HUES64 (cell line): ENCODE measurements around the gene LMNB1.
A peak's percentile ranks its signal among the peaks of the same experiment; 100 is the strongest.
"Not testable (repeated sequence)": the region's sequence is repeated elsewhere in the genome, so short reads cannot be mapped to it uniquely, and the experiment has no call there.

Source experiments
- H3K27ac ChIP-seq: 2 replicates; pipeline ENCODE4 v1.7.0; 2013; ENCODE audit warnings: low read depth, low read length, inconsistent platforms
- H3K27me3 ChIP-seq: 2 replicates; pipeline ENCODE4 v1.6.1; 2013; ENCODE audit warnings: mild to moderate bottlenecking, low read length; ENCODE audit not compliant: insufficient read depth
- H3K36me3 ChIP-seq: 2 replicates; pipeline ENCODE4 v1.6.1; 2013; ENCODE audit warnings: mild to moderate bottlenecking, low read length; ENCODE audit not compliant: insufficient read depth
- H3K4me1 ChIP-seq: 2 replicates; pipeline ENCODE4 v1.6.1; 2013; ENCODE audit warnings: mild to moderate bottlenecking, low read length, moderate library complexity; ENCODE audit not compliant: insufficient read depth
- H3K4me3 ChIP-seq: 2 replicates; pipeline ENCODE4 v1.5.1; 2013; ENCODE audit warnings: mild to moderate bottlenecking, low read length, moderate library complexity
- H3K9ac ChIP-seq: 2 replicates; pipeline ENCODE4 v1.6.1; 2013; ENCODE audit warnings: mild to moderate bottlenecking, low read depth, low read length
- H3K9me3 ChIP-seq: 2 replicates; pipeline ENCODE4 v1.6.1; 2013; ENCODE audit warnings: low read depth, low read length; ENCODE audit not compliant: insufficient read depth
- WGBS: fragments of 150-250, 120-280 bp; methylation state at CpG from one replicate; pipeline ENCODE4 v1.1.7; 2013; ENCODE audit warnings: missing lambda C conversion rate; 5-methylcytosine and 5-hydroxymethylcytosine counted together

The LMNB1 gene

GRCh38 chr5:126810596-126811380 lies 33.9 kb downstream of the LMNB1 start:
- Histone ChIP-seq H3K9ac (no peak overlapping the region), H3K4me3 (no peak overlapping the region), H3K27me3 (no peaks in the 10 kb centered on the region), H3K36me3 (peaks cover 98% of the 10 kb centered on the region), H3K4me1 (no peaks in the 10 kb centered on the region), H3K9me3 (no peaks in the 10 kb centered on the region), H3K27ac (no peak overlapping the region)
- 99% methylated on average over 4 of the region's 4 CpGs for WGBS

- H3K27me3 ChIP-seq, result no peaks in the 10 kb centered on the region
- peaks cover 98% of the 10 kb centered on the region for H3K36me3 ChIP-seq
- H3K9ac ChIP-seq, result no peak overlapping the region
- no peak overlapping the region for H3K4me3 ChIP-seq
- H3K27ac ChIP-seq, result no peak overlapping the region
- H3K4me1 ChIP-seq, result no peaks in the 10 kb centered on the region
- WGBS, result 96% methylated on average over 6 of the region's 6 CpGs
- no peaks in the 10 kb centered on the region for H3K9me3 ChIP-seq
Observed at GRCh38 chr5:126811515-126812198, 34.7 kb downstream of the LMNB1 start.

GRCh38 chr5:126812199-126812570 lies 35.2 kb downstream of the LMNB1 start:
- Histone ChIP-seq H3K4me3 (no peak overlapping the region), H3K9me3 (no peaks in the 10 kb centered on the region), H3K9ac (no peak overlapping the region), H3K36me3 (peaks cover 98% of the 10 kb centered on the region), H3K27me3 (no peaks in the 10 kb centered on the region), H3K4me1 (no peaks in the 10 kb centered on the region), H3K27ac (no peak overlapping the region)
- 69% methylated on average over 4 of the region's 4 CpGs for WGBS

GRCh38 chr5:126813799-126814198 lies 36.9 kb downstream of the LMNB1 start:
- peaks cover 98% of the 10 kb centered on the region for H3K36me3 ChIP-seq
- H3K27ac ChIP-seq, H3K27me3 ChIP-seq, H3K4me1 ChIP-seq, H3K9me3 ChIP-seq, H3K4me3 ChIP-seq, H3K9ac ChIP-seq: not testable (repeated sequence)
- 97% methylated on average over 8 of the region's 9 CpGs for WGBS

GRCh38 chr5:126814721-126815404 lies 37.9 kb downstream of the LMNB1 start:
- H3K9me3 ChIP-seq, result no peaks in the 10 kb centered on the region
- H3K4me1 ChIP-seq, result no peaks in the 10 kb centered on the region
- H3K27me3 ChIP-seq, result no peaks in the 10 kb centered on the region
- H3K9ac ChIP-seq, result no peak overlapping the region
- peaks cover 98% of the 10 kb centered on the region for H3K36me3 ChIP-seq
- WGBS, result 94% methylated on average over 2 of the region's 2 CpGs
- H3K4me3 ChIP-seq, result no peak overlapping the region
- H3K27ac ChIP-seq, result no peak overlapping the region

GRCh38 chr5:126816649-126817048 lies 39.7 kb downstream of the LMNB1 start:
- 97% methylated on average over 8 of the region's 8 CpGs for WGBS
- Histone ChIP-seq H3K9me3 (no peaks in the 10 kb centered on the region), H3K9ac (no peak overlapping the region), H3K36me3 (peaks cover 98% of the 10 kb centered on the region), H3K27me3 (no peaks in the 10 kb centered on the region), H3K4me3 (no peak overlapping the region), H3K27ac (no peak overlapping the region), H3K4me1 (no peaks in the 10 kb centered on the region)

- peaks cover 100% of the 10 kb centered on the region for H3K36me3 ChIP-seq
Observed at GRCh38 chr5:126818736-126819135, 41.8 kb downstream of the LMNB1 start.

GRCh38 chr5:126819253-126819652 lies 42.3 kb downstream of the LMNB1 start:
- peaks cover 100% of the 10 kb centered on the region for H3K36me3 ChIP-seq
- no peaks in the 10 kb centered on the region for H3K9me3 ChIP-seq
- H3K9ac ChIP-seq, result no peak overlapping the region
- no peak overlapping the region for H3K27ac ChIP-seq
- H3K27me3 ChIP-seq, result no peaks in the 10 kb centered on the region
- WGBS, result over 99% methylated on average over 4 of the region's 5 CpGs
- no peak overlapping the region for H3K4me3 ChIP-seq
- no peaks in the 10 kb centered on the region for H3K4me1 ChIP-seq

More at GRCh38 chr5:126818736-126819135, 41.8 kb downstream of the LMNB1 start:
- H3K4me1 ChIP-seq, result no peaks in the 10 kb centered on the region
- H3K4me3 ChIP-seq, result no peak overlapping the region
- H3K27me3 ChIP-seq, result no peaks in the 10 kb centered on the region
- H3K9me3 ChIP-seq, result no peaks in the 10 kb centered on the region
- H3K9ac ChIP-seq, result no peak overlapping the region
- WGBS, result 95% methylated on average over 4 of the region's 4 CpGs
- H3K27ac ChIP-seq, result no peak overlapping the region

- peak overlapping the region; percentile 68; the same call in 1 of the 2 replicates for H3K27ac ChIP-seq
- H3K4me1 ChIP-seq, result peaks cover 2% of the 10 kb centered on the region; the same call in 1 of the 2 replicates
- H3K27me3 ChIP-seq, result no peaks in the 10 kb centered on the region
- no peak overlapping the region for H3K9ac ChIP-seq
- H3K4me3 ChIP-seq, result no peak overlapping the region
- H3K36me3 ChIP-seq, result peaks cover 99% of the 10 kb centered on the region
- 53% methylated on average over 3 of the region's 3 CpGs for WGBS
- H3K9me3 ChIP-seq, result no peaks in the 10 kb centered on the region
Observed at GRCh38 chr5:126826619-126827215, 49.8 kb downstream of the LMNB1 start.

- H3K9ac ChIP-seq, result no peak overlapping the region
Observed at GRCh38 chr5:126829098-126829497, 52.2 kb downstream of the LMNB1 start.

GRCh38 chr5:126830061-126830460 lies 53.1 kb downstream of the LMNB1 start:
- H3K36me3 ChIP-seq, result peaks cover 100% of the 10 kb centered on the region
- no peaks in the 10 kb centered on the region for H3K9me3 ChIP-seq

More at GRCh38 chr5:126829098-126829497, 52.2 kb downstream of the LMNB1 start:
- Histone ChIP-seq H3K27me3 (no peaks in the 10 kb centered on the region), H3K9me3 (no peaks in the 10 kb centered on the region), H3K4me1 (peaks cover 2% of the 10 kb centered on the region; the same call in 1 of the 2 replicates), H3K27ac (no peak overlapping the region), H3K4me3 (no peak overlapping the region), H3K36me3 (peaks cover 99% of the 10 kb centered on the region)
- 92% methylated on average over 4 of the region's 5 CpGs for WGBS

More at GRCh38 chr5:126830061-126830460, 53.1 kb downstream of the LMNB1 start:
- H3K27ac ChIP-seq, result no peak overlapping the region
- H3K27me3 ChIP-seq, result no peaks in the 10 kb centered on the region
- H3K4me1 ChIP-seq, result peaks cover 2% of the 10 kb centered on the region; the same call in 1 of the 2 replicates
- WGBS, result 96% methylated on average over 5 of the region's 5 CpGs
- no peak overlapping the region for H3K4me3 ChIP-seq
- H3K9ac ChIP-seq, result no peak overlapping the region
